Uterus (tissue), 2 donors: ENCODE measurements around the gene MPP3.

ENCODE experiments used
- CTCF ChIP-seq, 4 experiments: fragments of 200-600 bp in 2 of 4; fragments of 450-650 bp in 2 of 4; sonication (generic) in 2 of 4; IDR thresholded peaks; one replicate each; pipeline ENCODE4 v1.5.1; 2016 to 2019; ENCODE audit warnings: antibody characterized with exemption in 4 of 4, mild to moderate bottlenecking in 2 of 4, moderate library complexity in 1 of 4
- POLR2A ChIP-seq, 2 donors: fragments of 450-650 bp; IDR thresholded peaks; one replicate each; pipeline ENCODE4 v1.6.1; 2016; ENCODE audit warnings: antibody characterized with exemption in 2 of 2, mild to moderate bottlenecking in 1 of 2, moderate library complexity in 1 of 2

GRCh38 chr17:43787728-43788127 is 45.2 kb downstream of the MPP3 start:
- TF ChIP-seq CTCF (IDR thresholded peaks at IDR 0.05) (no peak), POLR2A (IDR thresholded peaks at IDR 0.05) (no peak)
